HG03196 (cell line): ENCODE measurements around the gene SCOC.
"Not testable (repeated sequence)": the region's sequence is repeated elsewhere in the genome, so short reads cannot be mapped to it uniquely, and the experiment has no call there.

ENCODE experiments used
- ATAC-seq: cut with Tn5 transposase; IDR thresholded peaks from one replicate; pipeline ENCODE4 v1.9.1; 2021; ENCODE audit not compliant: unreplicated experiment

SCOC gene

DNA sequence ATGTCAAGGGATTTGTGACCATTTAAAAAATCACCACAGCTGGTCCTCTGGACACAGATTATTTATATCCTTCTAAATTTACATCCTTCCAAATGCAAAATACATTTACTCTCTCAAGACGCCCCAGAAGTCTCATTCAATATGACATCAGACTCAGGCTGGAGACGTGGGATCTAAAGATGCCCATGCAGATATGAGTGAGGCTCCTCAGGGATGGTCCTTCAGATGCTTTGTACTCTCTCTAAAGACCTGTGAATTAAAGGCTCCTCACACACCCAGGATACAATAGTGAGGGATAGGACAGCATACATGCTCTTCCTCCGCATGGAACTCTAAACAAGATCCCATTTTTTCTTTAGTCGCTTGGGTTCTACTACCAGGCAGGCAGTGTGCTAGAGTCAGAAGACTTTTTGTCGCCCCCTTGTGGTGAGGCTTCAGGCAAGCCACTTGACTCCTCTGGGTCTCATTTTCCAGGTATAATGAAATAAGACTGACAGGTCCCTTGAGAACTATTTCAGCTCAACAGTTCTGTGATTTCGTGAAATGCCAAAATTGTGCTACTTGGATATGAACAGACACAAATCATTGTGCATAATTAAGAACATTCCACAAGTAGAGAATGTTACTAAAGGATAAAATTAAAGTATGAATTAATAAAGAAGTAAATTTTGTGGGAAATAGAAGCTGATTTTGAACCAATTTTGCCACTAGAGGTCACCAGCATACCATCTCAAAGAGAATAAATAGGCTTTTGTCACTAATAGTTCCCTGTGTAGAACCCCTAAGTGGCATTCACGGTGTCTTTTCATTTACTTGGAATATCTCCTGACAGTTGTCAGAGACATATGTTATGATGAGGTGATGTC, 13.7 kb upstream of the SCOC start:
- ATAC-seq, result peak; percentile 88

DNA sequence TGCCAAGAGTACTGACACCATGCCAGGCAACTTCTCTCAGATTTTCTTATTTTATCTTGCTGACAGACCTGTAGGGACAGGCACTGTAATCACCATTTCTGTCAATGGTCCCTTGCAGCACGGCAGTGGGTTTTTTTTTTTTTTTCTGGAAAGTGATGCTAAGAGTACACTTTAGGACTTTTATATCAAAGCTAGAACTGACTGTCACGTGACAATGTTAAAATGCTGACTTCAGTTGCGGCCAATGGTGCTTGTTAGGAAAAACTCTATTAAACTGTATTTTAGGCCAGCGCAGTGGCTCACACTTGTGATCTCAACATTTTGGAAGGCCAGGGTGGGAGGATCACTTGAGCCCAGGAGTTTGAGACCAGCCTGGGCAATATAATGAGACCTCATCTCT, 12.3 kb upstream of the SCOC start:
- no peak for ATAC-seq

DNA sequence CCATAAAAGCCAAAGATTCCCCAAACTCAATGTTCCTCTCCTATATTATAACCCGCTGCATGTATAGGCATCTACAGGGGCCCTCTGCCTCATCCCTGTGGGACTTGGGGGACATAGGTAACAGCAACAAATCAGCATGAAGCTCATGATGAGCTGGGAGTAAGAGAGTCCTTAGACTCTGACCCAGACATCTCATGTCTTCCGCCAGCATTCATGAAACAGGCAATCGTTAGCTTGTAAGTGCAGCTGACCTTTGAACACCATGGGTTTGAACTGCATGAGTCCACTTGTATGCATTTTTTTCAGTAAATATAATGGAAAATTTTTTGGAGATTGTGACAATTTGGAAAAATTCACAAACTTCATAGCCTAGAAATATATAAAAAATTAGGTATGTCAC, 10.4 kb upstream of the SCOC start:
- no peak for ATAC-seq

DNA sequence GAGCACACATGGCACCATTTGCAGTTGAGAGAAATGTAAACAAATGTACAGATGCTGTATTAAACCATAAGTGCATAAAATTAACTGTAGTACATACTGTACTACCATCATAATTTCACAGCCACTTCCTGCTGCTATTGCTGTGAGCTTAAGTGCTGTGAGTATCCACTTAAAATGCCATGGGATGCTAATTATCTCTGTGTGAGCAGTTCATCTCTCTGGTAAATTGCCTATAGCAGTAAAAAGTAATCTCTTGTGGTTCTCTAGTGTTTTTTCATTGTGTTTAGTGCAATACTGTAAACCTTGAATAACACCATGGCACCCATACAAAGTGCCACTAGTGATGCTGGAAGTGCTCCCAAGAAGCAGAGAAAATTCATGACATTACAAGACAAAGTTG, 9.9 kb upstream of the SCOC start:
- no peak for ATAC-seq

DNA sequence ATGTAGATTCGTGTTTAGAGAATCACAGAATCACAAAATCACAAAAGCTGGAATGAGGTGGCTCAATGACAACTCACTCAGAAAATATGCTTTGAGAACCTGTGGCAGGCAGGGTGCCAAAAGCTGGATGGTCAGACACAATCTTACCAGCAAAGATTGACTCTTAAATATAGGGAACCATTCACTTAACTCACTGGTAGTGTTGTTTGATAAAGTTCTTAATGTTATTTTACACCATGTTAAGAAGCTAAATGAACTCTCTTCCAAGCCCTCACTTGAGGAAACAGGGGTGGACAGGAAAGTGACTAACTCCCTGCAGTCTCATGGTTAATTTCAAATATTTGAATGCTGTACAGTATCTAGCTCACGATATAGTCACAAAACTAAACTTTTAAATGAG, 5.7 kb upstream of the SCOC start:
- ATAC-seq, result no peak

DNA sequence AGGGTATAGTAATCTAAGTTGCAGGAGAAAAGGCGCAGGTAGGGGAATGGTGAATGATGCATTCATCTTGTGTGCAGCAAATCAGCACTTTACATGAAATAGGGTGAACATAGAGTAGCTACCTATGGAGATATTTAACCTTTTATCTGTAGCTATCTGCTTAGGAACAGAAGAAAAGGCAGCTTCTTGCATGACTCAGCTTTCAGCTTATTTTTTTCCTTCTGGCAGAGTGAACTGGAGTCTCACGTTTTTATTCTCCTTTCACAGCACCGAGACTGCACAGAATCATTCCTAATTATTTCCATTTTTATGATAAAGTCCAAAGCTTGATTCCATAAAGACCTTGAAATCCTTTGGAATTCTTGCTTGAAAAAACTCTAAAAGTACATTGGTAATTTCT, 4.8 kb upstream of the SCOC start:
- no peak for ATAC-seq

DNA sequence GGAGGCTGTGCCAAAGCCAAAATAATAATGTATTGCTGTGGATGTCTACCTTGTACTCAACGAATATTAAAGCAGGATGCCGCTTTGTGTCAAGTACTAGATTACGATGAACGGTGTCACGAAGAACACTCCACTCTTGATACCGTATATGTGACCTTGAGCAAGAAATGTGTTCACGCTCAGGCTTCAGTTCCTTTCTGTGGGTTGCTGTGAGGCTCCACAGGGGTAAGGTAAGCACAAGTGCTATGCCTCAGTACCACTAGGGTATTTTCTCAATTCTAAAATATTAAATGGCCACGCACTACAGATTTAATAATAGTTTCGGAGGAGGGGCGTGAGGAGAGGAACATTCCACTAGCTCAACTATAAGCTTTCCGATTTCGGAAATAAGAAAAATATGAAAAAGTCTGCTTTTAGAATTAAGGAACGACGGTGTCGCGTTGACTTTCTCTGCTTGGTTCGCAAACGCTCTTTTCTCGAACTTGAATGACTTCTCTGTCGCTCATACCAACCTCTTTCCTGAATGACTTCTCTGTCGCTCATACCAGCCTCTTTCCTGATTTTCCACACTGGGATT, 607 bp upstream of the SCOC start:
- peak; percentile 40 for ATAC-seq

DNA sequence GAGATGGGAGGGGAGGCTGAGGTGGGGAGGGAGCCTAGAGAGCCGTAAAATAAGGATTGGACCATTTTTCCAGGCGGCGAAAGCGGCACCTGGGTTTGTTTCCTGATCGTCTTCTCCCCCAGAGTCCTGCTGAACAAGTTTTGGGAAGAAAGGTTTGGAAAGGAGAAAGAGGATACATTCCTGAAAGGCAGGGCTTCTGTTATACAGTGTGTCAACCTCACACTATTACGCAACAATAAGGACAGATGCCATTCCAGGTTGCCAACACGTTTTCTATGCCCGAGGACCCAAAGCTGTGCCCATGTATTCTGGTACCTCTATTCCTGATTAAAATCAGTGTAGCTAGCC, 658 bp downstream of the SCOC start:
- no peak for ATAC-seq

DNA sequence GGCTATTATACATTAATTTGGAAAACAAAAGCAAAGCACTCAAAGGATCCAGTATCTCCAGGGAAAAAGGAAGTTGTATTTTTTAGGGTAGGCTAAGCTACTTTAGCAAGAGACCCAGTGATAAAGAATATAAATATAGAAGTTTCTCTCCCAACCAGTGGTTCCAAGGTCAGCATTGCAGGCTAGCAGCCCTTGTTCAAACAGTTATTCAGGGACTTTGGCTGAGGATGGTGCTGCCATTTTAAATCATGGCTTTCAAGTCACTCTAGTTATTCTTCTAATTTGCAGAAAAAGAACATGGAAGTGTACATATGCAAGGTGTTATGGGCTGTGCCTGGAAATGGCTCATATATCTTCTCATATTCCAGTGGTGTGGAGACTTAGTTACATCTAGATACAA, 9.3 kb downstream of the SCOC start:
- no peak for ATAC-seq

DNA sequence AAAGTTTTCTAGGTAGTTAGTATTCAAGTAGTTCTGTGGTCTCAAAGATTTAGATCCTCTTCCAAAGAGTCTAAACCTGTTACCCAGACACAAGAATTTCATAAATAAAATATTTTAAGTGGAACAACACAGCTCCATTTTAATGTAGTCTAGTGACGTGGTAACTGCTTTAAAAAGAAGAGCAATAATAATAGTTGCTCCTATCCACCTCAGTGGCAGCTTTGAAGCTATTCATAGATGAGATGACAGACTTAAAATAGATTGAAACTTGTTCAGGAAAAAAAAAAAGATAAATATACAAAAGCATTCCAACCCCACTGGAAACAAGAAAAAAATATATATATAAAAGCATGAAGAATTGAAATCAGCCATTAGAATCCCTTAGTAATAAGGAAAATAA, 14.6 kb downstream of the SCOC start:
- no peak for ATAC-seq

DNA sequence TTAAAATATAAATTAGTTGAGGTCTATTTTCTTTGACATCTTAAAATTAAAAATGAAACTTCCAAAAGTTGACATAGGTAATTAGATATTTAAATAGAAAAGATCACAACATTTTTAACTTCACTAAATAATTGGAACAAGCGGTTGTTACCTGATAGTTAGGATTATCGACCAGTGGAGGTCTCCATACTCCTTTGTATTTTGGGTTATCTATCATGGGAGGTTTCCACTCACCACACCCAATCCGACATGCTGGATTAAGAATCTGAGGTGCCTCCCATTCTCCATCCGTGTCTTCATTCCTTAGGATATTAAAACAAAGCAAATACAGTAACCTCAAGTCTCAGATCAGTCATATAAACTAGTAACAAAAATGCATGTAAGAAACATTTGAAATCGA, 22.2 kb downstream of the SCOC start:
- no peak for ATAC-seq

DNA sequence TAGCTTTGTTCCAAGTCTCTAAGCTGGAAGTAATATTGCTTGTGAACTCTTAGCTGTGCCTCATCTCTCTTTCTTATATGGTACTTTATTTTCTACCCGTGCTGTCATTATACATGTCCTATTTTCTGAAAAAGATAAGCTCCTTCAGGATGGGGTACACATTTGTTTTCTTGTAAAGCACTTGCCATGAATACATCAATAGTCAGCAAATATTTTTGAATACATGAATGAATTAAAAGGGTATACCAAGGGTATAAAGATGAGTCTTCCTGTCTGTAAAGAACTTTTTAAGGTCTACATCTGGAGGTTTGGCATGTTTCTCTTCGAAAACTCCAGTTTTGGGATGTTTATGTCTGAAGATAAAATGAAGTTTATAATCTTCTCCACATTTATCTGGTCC, 26.7 kb downstream of the SCOC start:
- no peak for ATAC-seq

DNA sequence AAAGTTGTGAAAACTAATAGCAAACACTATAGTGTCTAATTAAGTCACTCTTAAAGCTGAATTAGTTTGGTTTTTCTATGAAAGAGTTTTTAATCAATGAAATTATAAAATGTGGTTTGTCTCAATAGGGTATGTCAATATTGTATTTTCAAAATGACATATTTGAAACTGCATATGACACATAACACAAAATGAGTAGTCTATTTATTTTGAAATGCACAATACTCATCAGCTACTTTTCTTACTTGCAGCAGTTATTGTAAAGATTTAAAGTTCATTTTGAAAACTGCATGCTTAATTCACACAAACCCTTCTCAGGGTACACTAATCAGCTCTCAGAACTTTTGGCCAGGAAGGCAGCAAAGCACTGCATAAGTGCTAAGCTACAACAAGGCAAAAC, 32.8 kb downstream of the SCOC start:
- no peak for ATAC-seq

DNA sequence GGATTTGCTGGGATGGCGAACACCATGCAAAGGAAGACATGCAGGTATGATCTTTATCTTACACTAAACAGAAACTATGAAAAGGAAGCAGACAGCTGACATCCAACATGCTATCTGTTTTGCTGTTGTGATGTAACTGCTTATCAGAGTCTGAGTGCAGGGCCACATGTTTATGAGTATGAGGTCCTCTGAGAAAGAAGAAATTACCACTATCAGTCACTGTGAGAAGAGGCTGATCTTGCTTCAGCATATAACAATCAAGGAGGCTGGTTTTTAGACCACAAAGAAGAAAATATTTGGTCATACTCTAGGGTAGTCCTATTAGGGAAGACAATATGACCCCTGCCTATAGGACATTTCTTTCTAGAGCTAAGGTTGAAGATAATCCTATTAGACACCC, 35.5 kb downstream of the SCOC start:
- no peak for ATAC-seq

DNA sequence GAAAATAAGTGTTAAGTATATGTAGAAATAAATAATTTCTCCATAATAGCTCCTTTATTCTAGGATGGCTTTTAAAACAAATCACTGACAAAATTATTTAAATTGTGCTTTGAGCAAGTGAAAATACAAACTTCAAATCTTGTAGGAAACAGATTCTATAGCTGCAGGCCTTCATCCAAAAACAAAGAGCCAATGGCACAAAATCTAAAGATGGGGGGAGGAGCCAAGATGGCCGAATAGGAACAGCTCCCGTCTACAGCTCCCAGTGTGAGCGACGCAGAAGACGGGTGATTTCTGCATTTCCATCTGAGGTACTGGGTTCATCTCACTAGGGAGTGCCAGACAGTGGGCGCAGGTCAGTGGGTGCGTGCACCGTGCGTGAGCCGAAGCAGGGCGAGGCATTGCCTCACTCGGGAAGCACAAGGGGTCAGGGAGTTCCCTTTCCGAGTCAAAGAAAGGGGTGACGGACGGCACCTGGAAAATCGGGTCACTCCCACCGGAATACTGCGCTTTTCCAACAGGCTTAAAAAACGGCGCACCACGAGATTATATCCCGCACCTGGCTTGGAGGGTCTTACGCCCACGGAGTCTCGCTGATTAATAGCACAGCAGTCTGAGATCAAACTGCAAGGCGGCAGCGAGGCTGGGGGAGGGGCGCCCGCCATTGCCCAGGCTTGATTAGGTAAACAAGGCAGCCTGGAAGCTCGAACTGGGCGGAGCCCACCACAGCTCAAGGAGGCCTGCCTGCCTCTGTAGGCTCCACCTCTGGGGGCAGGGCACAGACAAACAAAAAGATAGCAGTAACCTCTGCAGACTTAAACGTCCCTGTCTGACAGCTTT, 39.9 kb downstream of the SCOC start:
- not testable (repeated sequence) for ATAC-seq

DNA sequence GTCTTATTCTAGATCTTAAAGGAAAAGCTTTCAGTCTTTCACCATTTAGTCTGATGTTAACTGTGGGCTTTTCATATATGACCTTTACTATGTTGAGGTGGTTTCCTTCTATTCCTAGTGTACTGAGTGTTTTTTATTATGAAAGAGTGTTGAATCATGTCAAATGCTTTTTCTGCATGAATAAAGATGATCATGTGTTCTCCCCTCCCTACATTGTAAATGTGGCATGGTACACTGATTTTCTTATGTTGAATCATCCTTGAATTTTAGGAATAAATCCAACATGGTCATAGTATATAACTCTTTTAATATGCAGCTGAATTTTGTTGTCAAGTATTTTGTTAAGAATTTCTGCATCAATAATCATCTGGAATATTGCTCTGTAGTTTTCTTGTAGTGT, 49.7 kb downstream of the SCOC start:
- no peak for ATAC-seq

DNA sequence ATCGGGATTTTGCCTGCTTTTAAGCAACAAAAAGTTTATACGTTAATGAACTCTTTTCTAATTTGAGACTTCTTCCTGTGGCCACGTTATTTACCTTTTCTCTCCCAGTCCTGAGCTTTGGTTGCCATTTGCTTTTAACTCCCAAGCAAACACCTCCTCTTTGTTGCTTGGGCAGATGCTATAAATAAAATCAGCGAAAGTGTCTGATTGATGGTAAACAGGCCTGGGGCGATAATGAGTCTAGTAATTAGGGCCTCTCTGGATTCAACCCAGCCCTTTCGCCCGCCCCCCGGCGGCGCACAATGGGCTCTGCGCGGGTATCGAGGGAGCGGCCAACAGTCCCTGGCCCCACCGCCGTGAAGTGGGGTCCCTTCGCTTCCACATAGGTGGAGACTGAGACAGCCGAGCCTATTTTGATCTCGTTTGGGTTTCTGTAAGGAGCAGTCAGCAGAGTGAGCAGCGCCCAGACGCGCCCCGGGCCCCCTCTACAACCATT, 53.2 kb downstream of the SCOC start:
- ATAC-seq, result no peak

DNA sequence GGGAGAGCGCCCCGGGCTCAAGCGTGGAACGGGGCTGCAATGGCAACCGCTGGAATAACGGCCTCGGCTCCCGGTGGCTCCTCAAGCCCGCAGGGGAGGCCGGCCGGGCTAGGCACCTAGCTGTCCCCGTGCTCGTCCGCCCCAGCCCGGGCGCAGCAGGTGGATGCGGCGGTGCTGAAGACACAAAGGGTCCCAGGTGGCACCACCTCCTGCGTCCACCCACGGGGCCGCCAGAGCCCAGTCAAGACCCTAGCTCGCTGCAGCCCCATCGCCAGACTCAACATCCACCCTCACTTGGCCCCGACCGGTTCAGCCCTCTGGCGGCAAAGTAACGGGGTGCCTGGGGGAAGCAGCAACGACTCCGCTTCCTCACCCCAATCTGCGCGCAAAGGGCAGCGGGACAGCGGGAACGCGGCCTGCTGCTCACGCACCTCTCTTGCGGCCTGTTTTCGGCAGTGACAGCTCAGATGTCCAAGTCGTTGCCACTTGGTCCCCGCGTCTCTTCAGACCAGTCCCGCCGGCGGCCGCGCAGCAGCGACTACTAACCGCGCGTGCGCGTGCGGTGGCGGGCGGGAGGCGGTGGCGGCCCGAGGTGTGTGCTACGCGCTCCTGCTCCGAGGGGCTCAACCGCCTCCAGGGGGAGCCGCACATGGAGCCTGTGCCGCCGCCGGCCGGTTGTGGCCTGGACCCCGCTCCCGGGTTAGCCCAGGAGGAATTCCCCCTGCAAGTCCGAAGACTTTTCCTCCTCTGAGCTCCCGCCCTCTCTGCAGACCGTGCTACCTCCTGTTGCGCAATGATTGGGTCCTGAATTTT, 53.9 kb downstream of the SCOC start, which contains the start of gene CLGN:
Gene CLGN, minus strand, starts transcription at position 543 of the 813 bp plus-strand sequence. CDS start 14,570 bp downstream, outside the sequence.
- ATAC-seq, result no peak

DNA sequence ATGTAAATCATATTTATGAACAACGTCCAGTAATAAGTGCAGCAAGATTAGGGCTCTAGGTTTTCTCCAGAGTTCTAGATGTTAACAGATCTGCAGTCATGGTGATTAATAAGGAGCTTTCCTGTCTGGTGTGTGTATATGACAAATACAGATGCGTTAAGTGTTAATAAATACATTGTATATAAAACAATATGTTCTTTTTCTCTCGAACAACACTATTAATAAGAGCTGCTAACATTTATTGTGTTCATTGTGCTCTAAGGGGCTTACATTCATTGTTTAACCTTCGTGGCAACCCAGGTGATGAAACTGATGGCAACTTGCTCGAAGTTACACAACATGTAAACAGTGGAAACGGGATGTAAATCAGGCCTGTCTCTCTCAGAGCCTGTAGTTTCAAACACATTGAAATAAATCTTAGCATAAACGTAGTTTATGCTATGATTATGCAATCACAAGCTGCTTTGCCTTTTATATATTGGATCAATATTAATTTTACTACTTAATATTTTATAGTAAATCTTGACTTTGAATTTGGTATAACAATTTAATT, 54.5 kb downstream of the SCOC start:
- no peak for ATAC-seq
